Ishikawa (cell line): Measurements from ENCODE around the gene RIPOR2.

Experiments
- CEBPB ChIP-seq: IDR thresholded peaks from 2 replicates; pipeline ENCODE4 v1.6.1; 2012
- CREB1 ChIP-seq: IDR thresholded peaks from 2 replicates; pipeline ENCODE4 v1.6.1; 2012; ENCODE audit warnings: low read depth
- EGR1 ChIP-seq: IDR thresholded peaks from 2 replicates; pipeline ENCODE4 v1.6.1; 2012
- EP300 ChIP-seq: IDR thresholded peaks from 2 replicates; pipeline ENCODE4 v1.6.1; 2012; ENCODE audit warnings: borderline replicate concordance
- FOXM1 ChIP-seq: IDR thresholded peaks from 2 replicates; pipeline ENCODE4 v1.6.1; 2012; ENCODE audit warnings: low read depth, borderline replicate concordance
- NFIC ChIP-seq: IDR thresholded peaks from 2 replicates; pipeline ENCODE4 v1.6.1; 2012
- RAD21 ChIP-seq: IDR thresholded peaks from 2 replicates; pipeline ENCODE4 v1.6.1; 2012; ENCODE audit warnings: low read depth
- TAF1 ChIP-seq: IDR thresholded peaks from 2 replicates; pipeline ENCODE4 v1.6.1; 2012; ENCODE audit warnings: low read depth, mild to moderate bottlenecking
- TCF12 ChIP-seq: IDR thresholded peaks from 2 replicates; pipeline ENCODE4 v1.6.1; 2012; ENCODE audit warnings: low read depth
- TEAD4 ChIP-seq: IDR thresholded peaks from 2 replicates; pipeline ENCODE4 v1.6.1; 2012
- YY1 ChIP-seq: IDR thresholded peaks from 2 replicates; pipeline ENCODE4 v1.6.1; 2012; ENCODE audit warnings: low read depth
- ZBTB7A ChIP-seq: IDR thresholded peaks from 2 replicates; pipeline ENCODE4 v1.6.1; 2012; ENCODE audit warnings: low read depth
- TF ChIP-seq, protein P1 (sequence below): IDR thresholded peaks from 2 replicates; pipeline ENCODE4 v1.6.1; 2012
- TF ChIP-seq, protein P2 (sequence below): IDR thresholded peaks from 2 replicates; pipeline ENCODE4 v1.6.1; 2012; ENCODE audit warnings: low read depth, mild to moderate bottlenecking
- TF ChIP-seq, protein P3 (sequence below): IDR thresholded peaks from 2 replicates; pipeline ENCODE4 v1.6.1; 2012

The RIPOR2 gene

DNA sequence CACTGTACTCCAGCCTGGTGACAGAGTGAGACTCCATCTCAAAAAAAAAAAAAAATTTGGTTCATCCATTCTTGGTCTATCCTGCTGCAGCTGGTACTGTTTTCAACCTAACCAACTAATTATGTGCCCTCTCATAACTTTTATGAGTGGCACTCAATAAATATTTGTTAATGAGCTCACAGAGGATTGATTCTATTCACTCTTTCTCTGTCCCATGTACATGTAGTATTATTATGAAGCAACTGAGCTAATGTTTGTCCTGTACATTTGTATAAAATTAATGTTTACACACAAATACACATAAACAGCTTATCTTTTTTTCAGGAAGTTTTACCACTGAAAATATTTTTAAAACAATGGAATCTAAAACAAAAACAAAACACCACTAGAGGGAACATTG is 10.1 kb downstream of the RIPOR2 start:
- no peak for TF ChIP-seq ZBTB7A
- TF ChIP-seq RAD21: no peak
- TF ChIP-seq TAF1: no peak
- TF ChIP-seq, protein P1, sequence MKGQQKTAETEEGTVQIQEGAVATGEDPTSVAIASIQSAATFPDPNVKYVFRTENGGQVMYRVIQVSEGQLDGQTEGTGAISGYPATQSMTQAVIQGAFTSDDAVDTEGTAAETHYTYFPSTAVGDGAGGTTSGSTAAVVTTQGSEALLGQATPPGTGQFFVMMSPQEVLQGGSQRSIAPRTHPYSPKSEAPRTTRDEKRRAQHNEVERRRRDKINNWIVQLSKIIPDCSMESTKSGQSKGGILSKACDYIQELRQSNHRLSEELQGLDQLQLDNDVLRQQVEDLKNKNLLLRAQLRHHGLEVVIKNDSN: no peak
- TF ChIP-seq, protein P2, sequence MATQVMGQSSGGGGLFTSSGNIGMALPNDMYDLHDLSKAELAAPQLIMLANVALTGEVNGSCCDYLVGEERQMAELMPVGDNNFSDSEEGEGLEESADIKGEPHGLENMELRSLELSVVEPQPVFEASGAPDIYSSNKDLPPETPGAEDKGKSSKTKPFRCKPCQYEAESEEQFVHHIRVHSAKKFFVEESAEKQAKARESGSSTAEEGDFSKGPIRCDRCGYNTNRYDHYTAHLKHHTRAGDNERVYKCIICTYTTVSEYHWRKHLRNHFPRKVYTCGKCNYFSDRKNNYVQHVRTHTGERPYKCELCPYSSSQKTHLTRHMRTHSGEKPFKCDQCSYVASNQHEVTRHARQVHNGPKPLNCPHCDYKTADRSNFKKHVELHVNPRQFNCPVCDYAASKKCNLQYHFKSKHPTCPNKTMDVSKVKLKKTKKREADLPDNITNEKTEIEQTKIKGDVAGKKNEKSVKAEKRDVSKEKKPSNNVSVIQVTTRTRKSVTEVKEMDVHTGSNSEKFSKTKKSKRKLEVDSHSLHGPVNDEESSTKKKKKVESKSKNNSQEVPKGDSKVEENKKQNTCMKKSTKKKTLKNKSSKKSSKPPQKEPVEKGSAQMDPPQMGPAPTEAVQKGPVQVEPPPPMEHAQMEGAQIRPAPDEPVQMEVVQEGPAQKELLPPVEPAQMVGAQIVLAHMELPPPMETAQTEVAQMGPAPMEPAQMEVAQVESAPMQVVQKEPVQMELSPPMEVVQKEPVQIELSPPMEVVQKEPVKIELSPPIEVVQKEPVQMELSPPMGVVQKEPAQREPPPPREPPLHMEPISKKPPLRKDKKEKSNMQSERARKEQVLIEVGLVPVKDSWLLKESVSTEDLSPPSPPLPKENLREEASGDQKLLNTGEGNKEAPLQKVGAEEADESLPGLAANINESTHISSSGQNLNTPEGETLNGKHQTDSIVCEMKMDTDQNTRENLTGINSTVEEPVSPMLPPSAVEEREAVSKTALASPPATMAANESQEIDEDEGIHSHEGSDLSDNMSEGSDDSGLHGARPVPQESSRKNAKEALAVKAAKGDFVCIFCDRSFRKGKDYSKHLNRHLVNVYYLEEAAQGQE: no peak
- no peak for TF ChIP-seq CEBPB
- no peak for TF ChIP-seq NFIC
- no peak for TF ChIP-seq TCF12
- TF ChIP-seq, protein P3, sequence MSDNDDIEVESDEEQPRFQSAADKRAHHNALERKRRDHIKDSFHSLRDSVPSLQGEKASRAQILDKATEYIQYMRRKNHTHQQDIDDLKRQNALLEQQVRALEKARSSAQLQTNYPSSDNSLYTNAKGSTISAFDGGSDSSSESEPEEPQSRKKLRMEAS: no peak
- no peak for TF ChIP-seq TEAD4
- no peak for TF ChIP-seq FOXM1
- no peak for TF ChIP-seq CREB1
- no peak for TF ChIP-seq EGR1
- TF ChIP-seq YY1: no peak

DNA sequence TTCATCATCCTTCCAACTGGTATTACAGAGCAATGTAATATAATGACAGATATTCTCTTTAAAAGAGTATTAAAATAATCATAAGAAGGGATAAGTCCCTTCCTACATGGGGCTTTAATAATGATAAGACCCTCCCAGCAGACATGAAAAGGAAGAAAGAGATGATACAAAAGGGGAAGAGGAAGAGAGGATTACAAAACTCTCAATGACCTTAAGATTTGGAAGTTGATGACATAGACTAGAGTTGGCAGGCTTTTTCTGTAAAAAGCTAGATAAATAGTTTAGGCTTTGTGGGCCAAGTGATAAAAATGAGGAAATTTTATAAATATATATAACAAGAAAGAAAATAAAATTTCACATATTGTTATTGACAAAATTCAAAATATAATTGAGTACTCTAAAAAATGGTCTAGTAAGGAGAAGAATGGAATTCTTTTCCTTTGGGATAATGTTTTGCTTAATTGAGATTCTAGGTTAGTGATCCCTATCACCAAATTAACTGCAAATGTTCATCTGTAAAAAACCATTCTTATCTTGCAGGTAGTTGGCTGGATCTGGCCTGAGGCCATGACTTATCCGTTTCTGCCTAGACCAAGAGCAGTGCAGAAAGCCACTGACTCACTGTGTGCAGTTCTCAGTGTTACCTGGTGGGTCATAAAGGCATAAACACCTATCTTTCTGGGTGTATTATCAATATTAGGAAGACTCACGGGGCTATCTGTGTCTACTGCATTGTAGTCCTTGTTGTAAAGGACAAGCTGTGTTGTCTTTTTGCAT is 11.0 kb downstream of the RIPOR2 start:
- TF ChIP-seq YY1: no peak
- no peak for TF ChIP-seq NFIC
- TF ChIP-seq TEAD4: no peak
- TF ChIP-seq, protein P1: no peak
- no peak for TF ChIP-seq TCF12

DNA sequence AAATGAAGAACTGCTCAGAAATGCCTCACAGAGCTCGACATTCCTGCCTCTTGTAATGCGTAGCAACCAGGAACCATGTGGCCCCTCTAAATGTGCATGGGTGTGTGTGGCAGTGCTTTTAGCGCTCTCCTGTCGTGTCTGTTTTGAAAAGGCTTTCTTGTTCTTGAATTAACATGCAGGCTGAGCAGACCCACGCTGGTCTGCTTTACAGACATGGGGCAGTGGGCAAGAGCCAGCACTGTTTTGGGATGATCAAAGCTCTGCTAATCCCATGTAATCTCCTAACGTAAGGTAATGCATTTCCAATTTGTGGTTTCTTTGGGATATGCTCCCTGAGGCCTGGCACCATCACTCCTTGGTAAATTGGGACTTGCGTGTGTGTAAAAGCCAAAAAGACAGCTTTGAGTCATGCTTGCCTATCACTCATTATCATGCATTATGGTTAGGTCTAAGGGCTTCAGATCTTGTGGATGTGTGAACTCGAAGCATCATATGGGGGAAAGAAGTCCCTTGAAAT is 11.8 kb downstream of the RIPOR2 start:
- TF ChIP-seq, protein P3: no peak
- TF ChIP-seq FOXM1 (no peak), CEBPB (no peak), TEAD4 (no peak), TAF1 (no peak)

DNA sequence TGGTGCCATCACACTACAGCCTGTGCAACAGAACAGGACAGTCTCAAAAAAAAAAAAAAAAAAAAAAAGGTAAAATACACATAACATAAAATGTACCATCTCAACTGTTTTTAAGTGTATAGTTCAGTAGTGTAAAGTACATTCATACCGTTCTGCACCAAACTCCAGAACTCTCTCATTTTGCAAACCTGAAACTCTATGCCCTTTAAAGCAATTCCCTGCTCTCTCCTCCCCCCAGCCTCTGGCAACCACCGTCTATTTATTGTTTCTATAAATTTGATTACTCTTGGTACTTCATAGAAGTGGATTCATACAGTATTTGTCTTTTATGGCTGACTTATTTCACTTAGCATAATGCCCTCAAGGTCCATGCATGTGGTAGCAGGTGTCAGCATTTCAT is 12.9 kb downstream of the RIPOR2 start:
- no peak for TF ChIP-seq NFIC
- no peak for TF ChIP-seq EP300

DNA sequence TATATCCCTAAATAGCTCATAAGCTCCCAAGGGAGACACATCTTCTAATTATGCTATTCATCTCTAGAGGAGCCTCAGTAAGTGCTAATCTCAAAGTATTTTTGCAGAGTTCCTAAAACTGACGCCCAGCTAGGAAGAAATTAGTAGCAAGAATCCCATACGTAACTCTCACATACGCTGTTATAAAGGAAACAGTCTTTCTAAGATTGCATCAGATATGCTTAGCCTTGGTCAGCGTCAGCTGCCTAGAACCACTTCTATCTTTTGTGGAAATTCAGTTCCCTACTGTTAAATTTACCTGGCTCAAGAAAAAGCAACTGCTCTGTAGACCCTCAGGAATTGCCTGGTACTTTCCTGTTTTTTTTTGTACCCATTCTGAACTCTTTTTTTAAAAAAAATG is 13.6 kb downstream of the RIPOR2 start:
- TF ChIP-seq TAF1 (no peak), ZBTB7A (no peak), FOXM1 (no peak), EGR1 (no peak), RAD21 (no peak), YY1 (no peak), CEBPB (no peak), TCF12 (no peak), TEAD4 (no peak), EP300 (no peak), NFIC (no peak), CREB1 (no peak)
- TF ChIP-seq, protein P1: no peak
- TF ChIP-seq, protein P3: no peak
- TF ChIP-seq, protein P2: no peak

DNA sequence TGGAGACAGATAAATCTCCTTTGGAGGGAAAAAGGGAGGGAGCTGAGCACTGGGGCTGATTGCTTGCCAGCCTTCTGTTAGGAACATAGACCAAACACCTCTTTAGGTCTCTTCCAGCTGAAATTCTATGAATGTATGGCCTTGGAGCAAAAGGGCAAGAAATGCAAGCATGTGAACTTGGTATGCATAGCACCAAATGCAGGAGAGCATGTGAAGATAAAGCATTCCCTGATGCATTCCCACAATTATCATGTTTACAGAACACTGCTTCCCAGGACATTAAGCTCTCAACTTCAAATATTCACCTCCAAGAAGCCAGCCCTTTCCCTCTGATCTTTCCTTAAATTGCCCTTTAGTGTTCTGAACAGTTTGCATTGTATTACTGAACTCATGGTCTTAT is 15.6 kb downstream of the RIPOR2 start:
- TF ChIP-seq, protein P1: no peak
- no peak for TF ChIP-seq FOXM1
- no peak for TF ChIP-seq ZBTB7A
- TF ChIP-seq EP300: no peak
- TF ChIP-seq CEBPB: no peak
- TF ChIP-seq, protein P2: no peak
- no peak for TF ChIP-seq RAD21
- TF ChIP-seq TAF1: no peak
- TF ChIP-seq TCF12: no peak
- TF ChIP-seq EGR1: no peak
- TF ChIP-seq, protein P3: no peak
- TF ChIP-seq YY1: no peak
- no peak for TF ChIP-seq CREB1
- TF ChIP-seq NFIC: no peak
